GM12801 (cell line): ENCODE data around the gene CAB39.

Source experiments
- CTCF ChIP-seq: IDR thresholded peaks from one replicate; pipeline ENCODE4 v1.5.1; 2011; ENCODE audit warnings: control low read depth; ENCODE audit not compliant: insufficient read length; ENCODE audit errors: extremely low read depth

CAB39 gene

GRCh38 chr2:230840301-230840700 is 127.7 kb downstream of the CAB39 start:
- no peak for TF ChIP-seq CTCF

- TF ChIP-seq CTCF, result no peak
Measured at GRCh38 chr2:230842473-230842872, 129.8 kb downstream of the CAB39 start.

- no peak for TF ChIP-seq CTCF
Measured at GRCh38 chr2:230843132-230843531, 130.5 kb downstream of the CAB39 start.

- TF ChIP-seq CTCF, result no peak
Measured at GRCh38 chr2:230846360-230846759, 133.7 kb downstream of the CAB39 start.

- TF ChIP-seq CTCF, result no peak
Measured at GRCh38 chr2:230847883-230848388, 135.3 kb downstream of the CAB39 start.

GRCh38 chr2:230849633-230850357 is 137.2 kb downstream of the CAB39 start:
- no peak for TF ChIP-seq CTCF

GRCh38 chr2:230850358-230850658 is 137.7 kb downstream of the CAB39 start:
- no peak for TF ChIP-seq CTCF
